HG03097 (cell line): Measurements from ENCODE around the gene NRCAM.

Source experiments
- ATAC-seq: cut with Tn5 transposase; IDR thresholded peaks from one replicate; pipeline ENCODE4 v1.9.1; 2021; ENCODE audit not compliant: unreplicated experiment, low FRiP score

NRCAM gene

DNA sequence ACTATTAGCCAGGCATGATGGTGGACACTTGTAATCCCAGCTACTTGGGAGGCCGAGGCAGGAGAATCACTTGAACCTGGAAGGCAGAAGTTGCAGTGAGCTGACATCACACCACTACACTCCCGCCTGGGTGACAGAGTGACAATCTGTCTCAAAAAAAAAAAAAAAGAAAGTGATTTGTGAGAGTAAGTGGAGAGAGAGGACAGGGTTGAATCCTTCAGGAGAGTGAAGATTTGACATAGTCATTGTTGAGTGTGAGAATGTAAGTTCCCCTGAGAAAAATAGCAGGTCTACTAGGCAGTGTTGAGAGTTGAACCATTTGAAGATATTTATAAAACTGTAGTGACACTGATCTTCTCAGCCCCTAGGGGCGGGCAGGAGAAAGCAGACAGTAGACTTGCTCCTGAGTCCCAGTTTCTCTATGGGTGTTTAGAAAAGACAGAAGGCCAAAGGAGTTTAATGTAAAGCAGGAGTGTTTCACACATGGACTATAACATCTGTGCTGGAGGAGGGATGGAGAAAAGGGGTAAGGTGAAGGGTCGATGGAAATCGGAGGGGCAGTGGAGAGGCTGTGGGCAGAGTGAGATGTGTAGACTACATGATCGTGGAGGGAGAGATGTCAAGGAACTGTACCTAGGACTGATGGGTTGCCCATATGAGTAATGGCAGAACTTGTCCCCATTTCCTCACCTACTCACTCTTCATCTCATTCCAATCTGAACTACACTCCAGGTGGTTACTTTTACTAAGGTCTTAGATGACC is 312.4 kb downstream of the NRCAM start:
- ATAC-seq: no peak

DNA sequence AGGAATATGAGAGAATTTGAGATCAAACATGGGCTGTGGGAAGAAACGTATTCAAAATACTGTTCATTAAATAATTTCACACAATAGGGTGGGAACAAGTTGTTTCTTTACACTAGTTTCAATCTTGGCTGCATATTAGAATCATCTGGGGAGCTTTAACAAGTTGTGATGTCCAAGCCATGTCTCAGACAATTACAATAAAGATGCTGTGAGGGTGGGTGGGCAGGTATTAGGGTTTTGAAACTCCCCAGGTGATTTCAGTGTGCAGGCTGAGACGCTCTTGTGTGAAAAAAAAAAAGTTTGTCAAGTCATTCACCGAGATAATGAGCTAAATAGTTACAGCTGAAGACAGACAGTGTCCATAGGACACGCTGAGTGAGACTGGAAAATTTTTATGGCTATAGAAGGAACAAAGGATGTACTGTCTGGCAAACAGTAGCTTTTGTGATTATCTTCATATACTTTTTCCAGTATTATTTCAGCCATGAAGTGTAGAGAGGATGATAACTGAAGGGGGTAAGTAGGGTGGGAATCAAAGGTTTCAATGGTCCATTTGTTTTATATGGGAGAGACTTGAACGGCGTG is 313.5 kb downstream of the NRCAM start:
- no peak for ATAC-seq

DNA sequence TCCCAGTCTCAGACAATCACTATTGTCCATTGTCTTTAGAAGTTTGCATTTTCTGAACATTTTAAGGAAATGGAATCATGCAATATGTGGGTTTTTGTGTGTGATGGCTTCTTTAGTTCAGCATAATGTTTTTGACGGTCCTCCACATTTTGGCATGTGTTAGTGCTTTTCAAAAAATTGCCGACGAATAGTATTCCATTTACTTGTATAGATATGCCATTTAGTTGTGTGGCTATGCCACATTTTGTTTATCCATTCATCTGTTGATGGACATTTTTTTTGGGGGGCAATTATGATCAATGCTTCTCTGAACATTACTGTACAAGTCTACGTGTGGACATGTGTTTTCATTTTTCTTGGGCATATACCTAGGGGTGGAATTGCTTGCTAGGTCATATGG is 314.1 kb downstream of the NRCAM start:
- ATAC-seq: no peak

DNA sequence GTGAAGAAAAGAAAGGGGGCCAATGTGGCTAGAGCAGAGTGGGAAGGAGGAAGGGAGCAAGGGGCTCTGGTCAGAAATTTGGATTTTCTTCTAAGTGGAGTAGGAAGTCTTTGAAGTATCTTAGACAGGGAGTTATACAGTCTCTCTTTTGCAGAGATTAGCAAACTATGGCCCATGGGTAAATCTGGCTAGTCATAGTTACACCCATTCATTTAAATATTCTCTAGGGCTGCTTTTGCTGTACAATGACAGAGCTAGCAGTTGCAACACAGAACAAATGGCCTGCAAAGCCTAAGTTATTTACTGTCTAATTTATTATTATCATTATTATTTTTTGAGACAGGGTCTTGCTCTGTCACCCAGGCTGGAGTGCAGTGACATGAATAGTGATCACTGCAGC is 315.6 kb downstream of the NRCAM start:
- ATAC-seq: no peak

DNA sequence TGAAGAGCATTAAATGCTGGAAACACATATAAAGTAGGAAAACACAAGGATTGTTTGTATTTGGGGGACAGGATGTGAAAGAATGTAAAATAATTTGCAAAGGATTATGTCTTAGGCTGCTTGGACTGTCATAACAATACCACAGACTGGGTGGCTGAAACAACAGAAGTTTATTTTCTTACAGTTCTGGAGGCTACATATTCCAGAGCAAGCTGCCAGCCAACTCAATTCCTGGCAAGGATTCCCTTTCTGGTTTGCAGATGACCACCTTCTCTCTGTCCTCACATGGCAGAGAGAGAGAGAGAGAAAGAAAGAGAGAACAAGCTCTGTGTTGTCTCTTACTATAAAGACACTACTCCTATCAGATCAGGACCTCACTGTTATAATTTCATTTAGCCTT is 317.3 kb downstream of the NRCAM start:
- ATAC-seq: no peak

DNA sequence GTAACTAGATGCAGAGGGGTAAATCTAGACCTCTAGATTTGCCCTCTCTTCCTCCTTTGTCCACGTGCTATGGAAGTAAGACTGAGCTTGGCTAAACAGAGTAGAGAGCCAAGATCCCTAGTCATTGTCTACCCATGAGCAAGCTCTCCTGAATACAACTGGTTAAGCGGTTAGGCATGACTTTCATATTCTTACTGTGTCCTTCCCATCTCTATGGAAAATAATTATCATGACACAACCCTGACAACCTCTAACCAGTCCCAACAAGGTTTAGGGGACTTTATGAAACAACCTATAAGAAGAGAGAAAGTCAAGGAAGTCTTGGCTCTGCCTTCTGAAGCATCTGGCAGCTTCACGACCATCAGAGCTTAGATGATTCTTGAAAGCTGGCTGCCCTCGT is 318.2 kb downstream of the NRCAM start:
- ATAC-seq: no peak

DNA sequence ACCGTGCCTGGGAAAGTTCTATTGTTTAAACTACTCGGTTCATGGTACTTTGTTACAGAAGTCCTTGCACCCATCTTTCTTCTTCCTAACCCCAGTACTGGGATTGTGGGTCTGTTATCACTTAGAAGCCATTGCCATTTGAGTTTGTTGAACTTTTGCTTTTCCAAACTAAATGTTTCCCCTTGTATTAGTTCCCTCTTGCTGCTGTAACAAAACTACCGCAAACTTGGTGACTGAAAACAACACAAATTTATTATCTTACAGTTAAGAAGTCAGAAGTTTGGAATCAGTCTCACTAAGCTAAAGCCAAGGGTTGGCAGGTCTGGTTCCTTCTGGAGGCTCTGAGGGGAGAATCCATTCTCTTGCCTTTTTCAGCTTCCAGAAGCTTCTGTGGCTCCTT is 319.2 kb downstream of the NRCAM start:
- ATAC-seq: no peak

DNA sequence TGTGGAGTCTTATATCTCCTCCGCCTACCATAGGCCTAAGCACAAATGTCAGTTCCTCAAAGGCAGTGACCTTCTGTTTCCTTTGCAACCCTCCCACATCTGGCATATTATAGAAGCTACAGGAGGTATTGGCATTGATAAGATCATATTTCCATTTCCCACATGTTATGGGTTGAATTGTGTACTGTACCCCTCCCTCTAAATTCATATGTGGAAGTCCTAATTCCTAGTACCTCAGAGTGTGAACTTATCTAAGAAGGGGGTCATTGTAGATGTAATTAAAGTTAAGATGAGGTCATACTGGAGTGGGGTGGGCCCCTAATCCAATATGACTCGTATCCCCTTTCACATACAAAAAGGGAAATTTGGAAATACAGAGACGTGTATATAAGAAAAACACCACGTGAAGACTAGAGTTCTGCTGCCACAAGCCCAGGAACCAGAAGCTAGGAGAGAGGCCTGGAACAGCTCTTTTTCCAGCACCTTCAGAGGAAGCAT is 320.0 kb downstream of the NRCAM start:
- ATAC-seq: peak; percentile 19

DNA sequence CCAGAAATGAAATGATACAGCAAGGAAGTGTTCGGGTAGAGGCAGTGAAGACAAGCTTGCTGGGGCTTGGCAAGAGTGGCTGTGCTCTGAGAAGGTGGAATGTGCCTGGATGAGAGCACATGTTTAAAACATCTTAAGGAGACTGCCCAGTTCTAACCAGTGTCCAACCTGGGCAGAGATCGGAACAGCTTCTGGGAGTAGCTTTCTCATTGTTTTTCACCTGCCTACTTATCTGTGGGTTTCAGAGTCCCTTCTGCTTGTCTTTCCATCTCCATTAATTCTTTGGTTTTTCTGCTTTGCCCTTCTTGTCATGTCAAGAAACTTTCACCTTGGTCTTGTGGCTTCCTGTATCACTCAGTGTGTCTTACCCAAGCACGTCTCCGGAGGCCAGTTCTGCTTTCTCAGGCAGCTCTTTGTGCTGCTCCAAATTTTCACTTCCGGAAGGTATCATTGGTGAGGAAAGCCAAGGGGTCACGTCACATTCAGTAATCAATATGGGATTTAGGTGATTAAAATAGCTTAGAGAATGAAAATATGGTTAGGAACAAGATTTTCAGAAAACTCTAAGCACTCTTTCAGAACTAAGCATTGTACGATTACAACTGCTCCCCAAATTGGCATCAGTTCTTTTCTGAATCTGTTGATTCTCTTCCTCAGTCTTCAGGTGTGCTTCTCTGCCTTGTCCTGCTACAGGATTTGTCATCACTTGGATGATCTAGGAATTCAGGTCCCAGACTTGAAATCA is 320.6 kb downstream of the NRCAM start:
- peak; percentile 96 for ATAC-seq

DNA sequence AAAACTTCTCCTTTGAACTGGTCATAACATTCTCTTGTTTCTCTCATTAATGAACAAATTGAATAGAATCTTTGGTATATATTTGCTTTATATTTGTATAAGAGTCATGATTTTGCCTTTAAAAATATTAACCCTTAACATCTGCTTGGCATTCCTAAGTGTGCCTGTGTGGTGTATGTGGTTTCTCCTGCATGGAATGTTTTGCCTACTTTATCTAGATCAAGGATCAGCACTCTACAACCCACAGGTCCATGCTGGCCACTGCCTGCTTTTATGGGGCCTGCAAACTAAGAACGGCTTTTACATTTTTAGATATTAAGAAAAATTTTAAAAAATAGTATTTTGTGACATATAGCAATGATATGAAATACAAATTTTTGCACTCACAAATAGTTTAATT is 321.8 kb downstream of the NRCAM start:
- no peak for ATAC-seq

DNA sequence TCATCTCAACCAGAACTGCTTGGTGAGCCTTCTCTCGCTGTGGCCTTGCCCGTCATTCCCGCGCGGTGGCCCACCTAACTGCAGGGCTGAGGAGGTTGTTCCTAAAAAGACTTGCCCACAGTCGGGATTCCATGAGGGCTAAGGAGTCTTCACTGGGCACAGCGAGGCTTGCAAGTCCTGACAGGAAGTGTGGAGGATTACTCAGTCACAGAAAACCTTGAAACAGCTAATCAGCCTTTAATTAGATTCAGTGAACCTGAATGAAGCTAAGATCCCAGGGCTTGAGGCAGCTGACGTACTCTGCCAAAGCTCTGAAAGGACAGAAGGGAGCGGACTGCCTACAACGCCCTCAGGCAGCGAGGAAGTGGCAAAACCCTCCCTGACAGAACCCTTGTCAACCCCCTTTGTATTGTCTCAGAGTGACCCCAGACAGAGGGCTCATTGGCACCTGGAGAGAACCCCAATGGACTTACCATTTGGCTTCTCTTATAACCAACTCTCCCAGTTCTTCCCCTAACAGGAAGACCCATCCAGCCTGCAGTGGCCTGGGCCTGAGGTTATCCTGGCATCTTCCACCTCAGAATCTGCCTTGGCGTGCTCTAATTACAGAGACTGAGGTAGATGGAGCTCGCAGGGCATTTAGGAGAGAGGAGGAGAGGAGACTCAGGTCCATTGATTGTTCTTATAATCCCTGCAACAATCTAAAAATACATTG is 323.5 kb downstream of the NRCAM start:
- no peak for ATAC-seq

DNA sequence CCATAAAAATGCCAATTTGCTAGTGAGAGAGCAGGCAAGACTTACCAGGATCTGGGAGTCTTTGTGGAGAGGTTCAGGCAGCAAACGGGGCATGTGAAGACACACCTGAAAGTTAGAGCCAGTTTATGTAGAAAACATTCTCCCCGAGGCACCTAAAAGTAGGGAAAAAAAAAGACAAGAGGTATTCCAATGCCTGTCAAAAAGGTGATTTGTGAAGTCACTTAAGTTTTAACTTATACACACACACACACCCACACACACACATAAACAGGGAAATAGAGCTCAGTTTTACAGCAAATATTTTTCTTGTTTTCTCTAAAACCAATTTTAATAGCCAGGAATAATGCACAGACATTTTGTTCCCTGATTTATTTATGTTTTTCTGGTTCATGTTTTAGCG is 326.0 kb downstream of the NRCAM start, which contains the start of gene LAMB4:
LAMB4 (minus strand) TSS at position 101 of the 400 bp plus-strand sequence. CDS start 7,197 bp downstream, outside the sequence.
- ATAC-seq: no peak

DNA sequence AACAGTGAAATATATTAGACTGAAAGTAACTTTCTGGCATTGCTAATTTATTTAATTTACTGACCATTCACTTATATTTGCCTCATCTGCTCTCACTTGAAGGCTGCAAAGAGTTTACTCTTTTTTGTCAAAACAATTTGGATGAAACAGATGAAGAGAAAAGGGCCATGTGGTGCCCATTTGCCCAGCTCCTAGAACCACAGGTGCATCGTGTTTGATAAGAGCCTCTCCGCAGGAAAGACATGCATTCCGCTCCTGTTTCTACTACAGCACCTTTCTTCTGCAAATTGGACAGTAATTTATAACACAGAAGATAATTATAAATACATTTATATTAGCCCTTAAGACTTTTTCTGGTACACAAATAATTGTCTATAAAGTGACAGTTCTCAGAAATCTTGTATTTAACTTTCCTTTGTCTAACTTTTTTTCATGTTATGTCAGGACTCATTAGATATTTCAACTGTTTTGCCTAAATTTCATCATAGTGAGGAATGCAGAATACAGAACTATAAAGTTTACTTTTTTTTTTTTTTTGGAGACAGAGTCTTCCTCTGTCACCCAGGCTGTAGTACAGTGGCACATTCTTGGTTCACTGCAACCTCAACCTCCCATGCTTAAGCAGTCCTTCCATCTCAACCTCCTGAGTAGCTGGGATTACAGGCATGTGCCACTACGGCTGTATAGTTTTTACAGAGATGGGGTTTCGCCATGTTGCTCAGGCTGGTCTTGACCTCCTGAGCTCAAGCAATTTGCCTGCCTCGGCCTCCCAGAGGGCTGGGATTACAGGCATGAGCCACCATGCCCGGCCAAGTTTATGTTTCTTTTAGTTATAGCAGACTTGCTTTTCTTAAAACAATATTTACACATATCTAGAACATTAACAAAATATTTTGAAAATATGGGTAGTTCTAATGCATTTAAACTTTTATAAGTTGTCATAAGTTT is 326.9 kb downstream of the NRCAM start:
- ATAC-seq: no peak

DNA sequence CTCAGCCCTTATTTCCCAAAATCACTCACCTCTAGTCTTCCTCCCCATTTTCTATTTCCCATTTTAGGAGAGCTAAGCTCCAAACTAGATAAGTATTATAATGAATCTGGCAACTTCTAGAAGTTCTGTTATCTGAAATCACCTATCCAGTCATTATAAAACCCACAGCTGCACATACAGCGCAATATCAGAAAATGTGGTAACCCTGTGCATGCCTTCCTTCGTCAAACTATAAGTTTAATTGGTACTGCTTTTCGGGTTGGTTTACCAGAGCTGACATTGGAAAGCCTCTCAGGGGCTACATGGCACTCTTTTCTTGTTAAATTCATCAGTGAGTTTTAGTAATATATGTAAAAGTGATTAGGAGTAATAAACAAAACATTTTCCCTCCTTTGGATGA is 327.7 kb downstream of the NRCAM start:
- no peak for ATAC-seq

DNA sequence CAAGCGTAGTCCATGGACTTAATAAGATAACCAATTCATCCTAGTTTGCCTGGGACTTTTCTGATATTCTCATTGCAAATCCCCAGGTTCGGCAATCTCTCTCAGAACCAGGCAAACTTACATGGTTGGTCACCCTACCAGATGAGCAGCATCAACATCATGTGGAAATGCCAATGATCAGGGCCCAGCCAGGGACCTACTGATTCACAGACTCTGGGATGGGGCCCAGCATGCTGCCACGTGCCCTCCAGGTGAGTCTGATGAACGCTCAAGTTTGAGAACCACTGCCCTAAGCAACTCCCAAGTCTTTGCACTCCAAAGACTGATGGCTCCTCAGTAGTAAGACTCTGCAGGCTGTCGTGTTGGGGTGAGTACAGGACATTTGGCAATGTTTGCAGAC is 328.8 kb downstream of the NRCAM start:
- ATAC-seq: no peak

DNA sequence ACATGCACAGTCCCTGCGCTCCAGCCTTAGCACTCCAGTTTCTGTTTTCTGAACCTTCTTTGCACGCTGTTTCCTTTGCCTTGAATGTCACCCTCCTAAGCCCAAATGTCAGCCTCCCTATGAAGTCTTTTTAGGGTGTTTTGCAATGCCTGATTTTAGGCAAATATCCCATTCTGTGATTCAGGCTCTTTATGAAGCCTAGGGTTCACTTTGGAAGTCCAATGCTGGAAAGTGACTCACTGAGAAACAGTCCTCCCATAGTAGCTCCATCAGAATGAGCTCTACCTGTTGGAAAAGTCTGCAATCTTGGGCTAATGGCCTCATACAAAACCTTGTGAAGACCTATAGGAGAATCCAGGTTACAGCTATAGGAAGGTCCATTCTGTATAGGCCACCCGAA is 331.4 kb downstream of the NRCAM start:
- no peak for ATAC-seq

DNA sequence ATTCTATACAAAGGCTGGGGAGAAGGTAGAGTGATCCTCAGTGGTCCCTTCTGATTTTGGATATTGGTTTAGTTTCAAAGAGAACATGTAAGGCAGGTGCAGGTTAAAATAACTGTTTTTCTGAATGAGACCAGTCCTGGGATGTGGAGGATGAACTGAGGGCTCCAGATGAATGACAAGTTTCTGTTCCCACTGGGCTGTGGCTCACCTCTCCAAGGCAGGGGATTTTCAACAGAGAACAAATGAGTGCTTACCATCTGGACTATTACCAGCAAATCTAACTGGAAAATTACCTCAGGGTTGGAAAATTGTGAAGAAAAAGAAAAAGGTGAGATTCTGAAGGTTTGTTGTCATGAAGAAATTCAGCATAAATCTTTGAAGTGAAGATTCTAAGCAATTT is 334.1 kb downstream of the NRCAM start:
- ATAC-seq: no peak

DNA sequence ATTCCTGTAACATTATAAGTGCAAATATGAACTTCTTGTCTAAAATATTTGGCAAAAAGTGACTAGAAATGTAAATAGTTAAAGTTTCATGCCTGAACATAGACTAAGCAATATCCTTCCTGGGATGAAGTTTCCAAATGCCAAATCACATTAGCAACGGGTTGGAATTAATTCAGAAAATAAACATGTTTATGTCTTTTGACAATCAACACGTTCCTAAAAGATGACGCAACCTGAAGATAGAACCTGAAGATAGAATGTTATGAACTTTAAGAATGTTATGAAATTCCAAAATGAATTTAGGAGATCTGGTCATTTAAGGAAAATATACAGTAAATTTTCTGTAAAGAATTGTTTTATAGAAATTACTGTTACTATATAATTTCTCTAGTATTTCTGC is 335.3 kb downstream of the NRCAM start:
- ATAC-seq: no peak

DNA sequence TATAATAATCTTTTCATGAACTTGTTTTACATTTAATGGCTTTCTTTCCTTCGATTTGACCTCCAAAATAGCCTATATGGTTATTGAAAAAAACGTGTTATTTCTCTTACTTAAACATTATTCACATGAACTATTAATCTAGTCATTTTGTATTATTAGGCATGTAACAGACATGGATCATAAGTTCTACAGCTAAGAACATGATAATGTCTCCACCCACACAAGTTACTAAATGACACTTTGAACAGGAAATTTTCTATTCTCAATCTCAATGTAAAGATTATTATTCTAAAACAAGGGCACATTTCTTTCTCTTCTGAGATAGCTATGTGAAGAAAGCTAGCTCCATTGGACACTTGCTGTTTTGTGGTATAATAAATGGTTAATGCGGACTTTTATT is 336.0 kb downstream of the NRCAM start:
- ATAC-seq: no peak

DNA sequence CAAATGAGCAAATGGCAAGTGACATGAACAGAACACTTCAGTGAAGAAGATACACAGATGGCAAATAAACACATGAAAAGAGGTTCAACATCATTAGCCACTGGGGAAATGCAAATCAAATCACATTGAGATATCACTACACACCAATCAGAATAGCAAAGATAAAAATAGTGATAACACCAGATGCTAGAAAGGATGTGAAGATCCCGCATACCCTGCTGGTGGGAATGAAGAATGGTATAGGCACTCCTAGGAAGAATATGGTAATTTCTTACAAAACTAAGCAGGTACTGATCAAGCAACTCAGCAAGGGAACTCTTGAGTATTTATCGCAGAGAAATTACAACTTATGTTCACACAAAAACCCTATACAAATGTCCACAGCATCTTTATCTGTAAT is 337.3 kb downstream of the NRCAM start:
- ATAC-seq: no peak
